Endothelial cell (in vitro differentiated cells): ENCODE measurements around the gene NXPE3. TPM values are rescaled to one million over a fixed set of nuclear protein-coding genes. Genes with fewer than 3 reads are reported as not detected.
"Not testable (repeated sequence)": the region's sequence is repeated elsewhere in the genome, so short reads cannot be mapped to it uniquely, and the experiment has no call there.

ENCODE experiments used
- DNase-seq: peaks from one replicate; pipeline ENCODE4 v3.0.0; 2021; ENCODE audit warnings: low spot score
- H3K27ac Mint-ChIP-seq: one replicate; pipeline ENCODE4 v1.8.0; 2021; ENCODE audit warnings: mixed read lengths, inconsistent platforms; ENCODE audit not compliant: unreplicated experiment
- H3K27me3 Mint-ChIP-seq: one replicate; pipeline ENCODE4 v1.8.0; 2021; ENCODE audit warnings: mild to moderate bottlenecking, moderate library complexity, mixed read lengths, inconsistent platforms; ENCODE audit not compliant: unreplicated experiment
- H3K36me3 Mint-ChIP-seq: one replicate; pipeline ENCODE4 v1.8.0; 2021; ENCODE audit warnings: mild to moderate bottlenecking, low read depth, mixed read lengths, inconsistent platforms; ENCODE audit not compliant: unreplicated experiment
- H3K4me1 Mint-ChIP-seq: one replicate; pipeline ENCODE4 v1.8.0; 2021; ENCODE audit warnings: mild to moderate bottlenecking, mixed read lengths, inconsistent platforms; ENCODE audit not compliant: unreplicated experiment
- H3K4me3 Mint-ChIP-seq: one replicate; pipeline ENCODE4 v1.8.0; 2021; ENCODE audit warnings: mild to moderate bottlenecking, mixed read lengths, inconsistent platforms; ENCODE audit not compliant: unreplicated experiment
- H3K9me3 Mint-ChIP-seq: one replicate; pipeline ENCODE4 v1.8.0; 2021; ENCODE audit warnings: mixed read lengths, inconsistent platforms; ENCODE audit not compliant: unreplicated experiment
- long read RNA-seq: library from polyadenylated mRNA; unstranded; transcript quantifications from one replicate; pipeline ENCODE4 v2.0.0, GENCODE V29; 2020; ENCODE audit not compliant: unreplicated experiment
- total RNA-seq: library from RNA; stranded (reverse); fragmentation: NEBNext Ultra II Directional; extraction: Animal tissue kit (Norgen Biotek cat#: 25700); gene quantifications from one replicate; pipeline ENCODE4 v1.2.1, GENCODE V29; 2021; ENCODE audit not compliant: unreplicated experiment
- TF ChIP-seq, protein P1 (sequence below): fragments of 200-600 bp; sonication (generic); IDR thresholded peaks from one replicate; pipeline ENCODE4 v1.5.0; 2021; ENCODE audit warnings: antibody characterized with exemption; ENCODE audit not compliant: unreplicated experiment

Gene NXPE3
- 20.3 TPM for total RNA-seq
- long read RNA-seq, partial matches to known transcripts: 3 of 11 reads
- long read RNA-seq, other reads (novel, unspliced or antisense): 5 of 11 reads

DNA sequence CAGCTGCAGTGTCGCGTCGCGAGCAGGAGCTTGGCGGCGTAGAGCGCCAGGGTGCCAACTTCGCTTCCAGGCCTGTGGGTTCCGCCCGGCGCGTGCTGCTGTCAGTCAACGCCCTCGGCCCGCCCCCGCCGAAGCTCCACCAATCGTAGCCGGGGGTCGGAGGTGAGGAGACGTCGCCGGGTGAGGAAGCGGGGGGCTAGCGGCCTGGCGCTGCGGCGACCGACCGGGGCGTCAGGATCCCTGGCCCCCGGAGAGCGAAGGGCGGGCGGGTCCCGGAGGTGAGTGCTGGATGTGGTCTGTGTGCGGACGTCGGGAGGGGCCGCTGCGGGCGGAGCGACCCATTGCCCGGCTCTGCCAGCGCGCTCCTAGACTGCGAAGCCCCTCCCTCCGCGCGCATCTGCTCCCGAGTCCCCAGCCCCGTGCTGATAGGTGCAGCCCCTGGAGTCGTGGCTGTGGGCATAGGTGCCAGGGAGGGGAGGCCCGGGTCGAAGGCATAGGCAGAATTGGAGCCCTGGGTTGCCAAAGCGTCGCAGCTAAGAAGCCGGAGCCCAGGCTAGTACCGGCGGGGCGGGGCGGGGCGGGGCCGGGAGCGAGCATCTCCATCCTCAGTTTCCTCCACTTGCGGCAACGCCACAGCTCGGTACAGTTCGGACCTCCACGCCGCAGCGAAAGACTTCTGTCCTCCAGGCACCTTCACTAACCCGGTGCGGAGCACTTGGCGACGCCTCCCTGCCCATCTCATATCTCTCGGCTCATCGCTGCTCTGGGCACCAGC lies at the start of gene NXPE3:
Gene NXPE3 (plus strand): TSS at position 165 of the 775 bp plus-strand sequence. CDS start 6,386 bp downstream, outside the sequence.
- peak within 1 kb of the TSS; percentile 96 for H3K4me3 Mint-ChIP-seq
- peaks cover 20% of the 10 kb centered on the region for H3K4me1 Mint-ChIP-seq
- no peaks in the 10 kb centered on the region for H3K9me3 Mint-ChIP-seq
- TF ChIP-seq, protein P1, sequence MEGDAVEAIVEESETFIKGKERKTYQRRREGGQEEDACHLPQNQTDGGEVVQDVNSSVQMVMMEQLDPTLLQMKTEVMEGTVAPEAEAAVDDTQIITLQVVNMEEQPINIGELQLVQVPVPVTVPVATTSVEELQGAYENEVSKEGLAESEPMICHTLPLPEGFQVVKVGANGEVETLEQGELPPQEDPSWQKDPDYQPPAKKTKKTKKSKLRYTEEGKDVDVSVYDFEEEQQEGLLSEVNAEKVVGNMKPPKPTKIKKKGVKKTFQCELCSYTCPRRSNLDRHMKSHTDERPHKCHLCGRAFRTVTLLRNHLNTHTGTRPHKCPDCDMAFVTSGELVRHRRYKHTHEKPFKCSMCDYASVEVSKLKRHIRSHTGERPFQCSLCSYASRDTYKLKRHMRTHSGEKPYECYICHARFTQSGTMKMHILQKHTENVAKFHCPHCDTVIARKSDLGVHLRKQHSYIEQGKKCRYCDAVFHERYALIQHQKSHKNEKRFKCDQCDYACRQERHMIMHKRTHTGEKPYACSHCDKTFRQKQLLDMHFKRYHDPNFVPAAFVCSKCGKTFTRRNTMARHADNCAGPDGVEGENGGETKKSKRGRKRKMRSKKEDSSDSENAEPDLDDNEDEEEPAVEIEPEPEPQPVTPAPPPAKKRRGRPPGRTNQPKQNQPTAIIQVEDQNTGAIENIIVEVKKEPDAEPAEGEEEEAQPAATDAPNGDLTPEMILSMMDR: no peak
- peak; percentile 89 for DNase-seq
- peaks cover 8% of the 10 kb centered on the region for H3K27me3 Mint-ChIP-seq
- H3K27ac Mint-ChIP-seq: peak within 1 kb of the TSS; percentile 83
- H3K36me3 Mint-ChIP-seq: peaks cover 12% of the 10 kb centered on the region

DNA sequence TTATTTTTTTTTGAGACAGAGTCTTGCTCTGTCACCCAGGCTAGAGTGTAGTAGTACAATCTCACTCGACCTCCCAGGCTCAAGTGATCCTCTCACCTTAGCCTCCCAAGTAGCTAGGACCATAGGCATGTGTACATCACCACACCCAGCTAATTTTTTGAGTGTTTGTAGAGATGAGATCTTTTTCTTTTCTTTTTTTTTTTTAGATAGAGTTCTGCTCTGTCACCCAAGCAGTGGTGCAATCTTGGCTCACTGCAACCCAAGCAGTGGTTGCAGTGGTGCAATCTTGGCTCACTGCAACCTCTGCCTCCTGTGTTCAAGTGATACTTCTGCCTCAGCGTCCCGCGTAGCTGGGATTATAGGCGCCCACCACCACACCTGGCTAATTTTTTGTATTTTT lies 49.4 kb upstream of the NXPE3 start:
- Mint-ChIP-seq H3K4me1 (peaks cover 3% of the 10 kb centered on the region), H3K4me3 (no peak overlapping the region), H3K36me3 (peaks cover 17% of the 10 kb centered on the region), H3K9me3 (no peaks in the 10 kb centered on the region), H3K27ac (no peak overlapping the region), H3K27me3 (no peaks in the 10 kb centered on the region)
- TF ChIP-seq, protein P1: no peak
- no peak for DNase-seq

DNA sequence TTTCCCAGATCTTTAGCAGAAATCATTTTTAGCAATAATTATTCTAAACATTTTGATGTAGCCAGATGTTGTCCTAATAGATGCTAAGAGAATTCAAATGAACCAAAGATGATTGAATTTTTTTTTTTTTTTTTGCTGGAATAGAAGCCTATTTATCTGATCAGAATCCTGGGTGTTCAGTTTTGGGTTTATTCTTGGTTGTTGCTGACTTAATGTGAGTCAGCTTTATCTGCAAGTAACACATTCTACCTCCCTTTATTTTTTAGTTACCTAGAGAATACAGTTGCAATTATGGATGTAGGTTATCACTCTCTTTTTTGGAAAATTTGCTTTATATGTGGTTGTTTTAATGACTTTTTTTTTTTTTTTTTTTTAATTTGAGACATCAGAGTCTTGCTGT lies 48.2 kb upstream of the NXPE3 start:
- Mint-ChIP-seq H3K4me1 (no peaks in the 10 kb centered on the region), H3K36me3 (peaks cover 28% of the 10 kb centered on the region), H3K9me3 (no peaks in the 10 kb centered on the region), H3K27me3 (no peaks in the 10 kb centered on the region), H3K4me3 (no peak overlapping the region), H3K27ac (no peak overlapping the region)
- DNase-seq: no peak
- TF ChIP-seq, protein P1: no peak

DNA sequence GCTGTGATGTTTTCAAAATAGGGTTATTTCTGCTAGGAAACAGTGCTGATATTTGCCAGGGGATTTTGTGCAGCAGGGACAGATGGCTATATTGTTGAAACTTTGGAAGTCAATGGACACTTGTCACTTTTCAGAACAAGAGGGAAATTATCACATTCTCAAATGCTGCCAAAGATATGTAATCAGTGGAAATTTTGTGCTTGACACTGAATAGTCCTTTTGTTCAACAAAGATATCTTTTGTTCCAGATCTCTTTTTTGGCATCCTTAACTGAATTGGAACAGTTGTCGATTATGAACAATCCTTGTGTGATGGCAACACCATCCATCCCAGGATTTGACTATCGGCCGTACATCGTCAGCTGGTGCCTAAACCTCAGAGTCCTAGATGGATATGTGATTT lies 46.8 kb upstream of the NXPE3 start:
- H3K27me3 Mint-ChIP-seq: no peaks in the 10 kb centered on the region
- DNase-seq: no peak
- H3K27ac Mint-ChIP-seq: no peak overlapping the region
- no peaks in the 10 kb centered on the region for H3K9me3 Mint-ChIP-seq
- H3K4me1 Mint-ChIP-seq: no peaks in the 10 kb centered on the region
- peaks cover 38% of the 10 kb centered on the region for H3K36me3 Mint-ChIP-seq
- H3K4me3 Mint-ChIP-seq: no peak overlapping the region
- TF ChIP-seq, protein P1: no peak

DNA sequence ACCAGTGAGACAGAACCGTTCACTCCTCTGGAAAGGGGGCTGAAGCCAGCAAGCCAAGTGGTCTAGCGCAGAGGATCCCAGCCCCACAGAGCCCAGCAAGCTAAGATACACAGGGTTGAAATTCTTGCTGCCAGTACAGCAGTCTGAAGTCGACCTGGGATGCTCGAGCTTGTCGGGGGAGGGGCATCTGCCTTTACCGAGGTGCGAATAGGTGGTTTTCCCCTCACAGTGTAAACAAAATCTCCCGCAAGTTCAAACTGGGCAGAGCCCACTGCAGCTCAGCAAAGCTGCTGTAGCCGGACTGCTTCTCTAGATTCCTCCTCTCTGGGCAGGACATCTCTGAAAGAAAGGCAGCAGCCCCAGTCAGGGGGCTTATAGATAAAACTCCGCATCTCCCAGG lies 43.2 kb upstream of the NXPE3 start:
- TF ChIP-seq, protein P1: no peak
- peaks cover 51% of the 10 kb centered on the region for H3K36me3 Mint-ChIP-seq
- no peaks in the 10 kb centered on the region for H3K4me1 Mint-ChIP-seq
- no peaks in the 10 kb centered on the region for H3K9me3 Mint-ChIP-seq
- H3K27ac Mint-ChIP-seq: no peak overlapping the region
- no peak overlapping the region for H3K4me3 Mint-ChIP-seq
- peaks cover 2% of the 10 kb centered on the region for H3K27me3 Mint-ChIP-seq
- DNase-seq: no peak

DNA sequence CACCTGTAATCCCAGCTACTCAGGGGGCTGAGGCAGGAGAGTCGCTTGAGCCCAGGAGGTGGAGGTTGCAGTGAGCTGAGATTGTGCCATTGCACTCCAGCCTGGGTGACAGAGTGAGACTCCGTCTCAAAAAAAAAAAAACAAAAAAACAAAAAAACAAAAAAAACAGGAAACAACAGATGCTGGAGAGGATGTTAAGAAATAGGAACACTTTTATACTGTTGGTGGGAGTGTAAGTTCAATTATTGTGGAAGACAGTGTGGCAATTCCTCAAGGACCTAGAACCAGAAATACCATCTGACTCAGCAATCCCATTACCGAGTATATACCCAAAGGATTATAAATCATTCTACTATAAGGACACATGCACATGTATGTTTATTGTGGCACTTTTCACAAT lies 37.1 kb upstream of the NXPE3 start:
- not testable (repeated sequence) for H3K27me3 Mint-ChIP-seq, H3K4me1 Mint-ChIP-seq, H3K27ac Mint-ChIP-seq, DNase-seq, H3K9me3 Mint-ChIP-seq, H3K4me3 Mint-ChIP-seq
- H3K36me3 Mint-ChIP-seq: peaks cover 35% of the 10 kb centered on the region
